HG02588 (cell line): ENCODE results near the gene NTRK2.

Source experiments
- ATAC-seq: cut with Tn5 transposase; IDR thresholded peaks from one replicate; pipeline ENCODE4 v1.9.1; 2021; ENCODE audit warnings: mild to moderate bottlenecking, moderate library complexity; ENCODE audit not compliant: unreplicated experiment

The NTRK2 gene

GRCh38 chr9:84966876-84967830 lies 297.6 kb downstream of the NTRK2 start:
- ATAC-seq: no peak

- no peak for ATAC-seq
Measured at GRCh38 chr9:84969084-84969483, 299.6 kb downstream of the NTRK2 start.

- ATAC-seq: no peak
Measured at GRCh38 chr9:84969736-84970135, 300.2 kb downstream of the NTRK2 start.

GRCh38 chr9:84970432-84970831 lies 300.9 kb downstream of the NTRK2 start:
- ATAC-seq: no peak

GRCh38 chr9:84971571-84971970 lies 302.0 kb downstream of the NTRK2 start:
- ATAC-seq: no peak

- no peak for ATAC-seq
Measured at GRCh38 chr9:84974258-84974657, 304.7 kb downstream of the NTRK2 start.

- ATAC-seq: no peak
Measured at GRCh38 chr9:84974855-84975254, 305.3 kb downstream of the NTRK2 start.

GRCh38 chr9:84975926-84976325 lies 306.4 kb downstream of the NTRK2 start:
- no peak for ATAC-seq

GRCh38 chr9:84978661-84979060 lies 309.1 kb downstream of the NTRK2 start:
- ATAC-seq: no peak

- no peak for ATAC-seq
Measured at GRCh38 chr9:84983749-84984148, 314.2 kb downstream of the NTRK2 start.

- no peak for ATAC-seq
Measured at GRCh38 chr9:84988621-84989020, 319.1 kb downstream of the NTRK2 start.

GRCh38 chr9:84990416-84990815 lies 320.9 kb downstream of the NTRK2 start:
- no peak for ATAC-seq

GRCh38 chr9:84990850-84991513 lies 321.5 kb downstream of the NTRK2 start:
- no peak for ATAC-seq

GRCh38 chr9:84991514-84991870 lies 322.0 kb downstream of the NTRK2 start:
- ATAC-seq: no peak

- ATAC-seq: no peak
Measured at GRCh38 chr9:84992381-84992780, 322.9 kb downstream of the NTRK2 start.

GRCh38 chr9:84993105-84993504 lies 323.6 kb downstream of the NTRK2 start:
- no peak for ATAC-seq

- no peak for ATAC-seq
Measured at GRCh38 chr9:84996029-84996428, 326.5 kb downstream of the NTRK2 start.

- no peak for ATAC-seq
Measured at GRCh38 chr9:84996716-84997115, 327.2 kb downstream of the NTRK2 start.

- no peak for ATAC-seq
Measured at GRCh38 chr9:84997472-84997871, 327.9 kb downstream of the NTRK2 start.

- no peak for ATAC-seq
Measured at GRCh38 chr9:84998639-84999038, 329.1 kb downstream of the NTRK2 start.

- no peak for ATAC-seq
Measured at GRCh38 chr9:84999788-85000187, 330.3 kb downstream of the NTRK2 start.

GRCh38 chr9:85001925-85002324 lies 332.4 kb downstream of the NTRK2 start:
- ATAC-seq: no peak
